HG02884 (cell line): ENCODE data around the gene ACOX2.
"Not testable (repeated sequence)": the region's sequence is repeated elsewhere in the genome, so short reads cannot be mapped to it uniquely, and the experiment has no call there.

ENCODE experiments used
- ATAC-seq: cut with Tn5 transposase; IDR thresholded peaks from one replicate; pipeline ENCODE4 v1.9.1; 2021; ENCODE audit warnings: mild to moderate bottlenecking, moderate library complexity; ENCODE audit not compliant: unreplicated experiment

ACOX2 gene

DNA sequence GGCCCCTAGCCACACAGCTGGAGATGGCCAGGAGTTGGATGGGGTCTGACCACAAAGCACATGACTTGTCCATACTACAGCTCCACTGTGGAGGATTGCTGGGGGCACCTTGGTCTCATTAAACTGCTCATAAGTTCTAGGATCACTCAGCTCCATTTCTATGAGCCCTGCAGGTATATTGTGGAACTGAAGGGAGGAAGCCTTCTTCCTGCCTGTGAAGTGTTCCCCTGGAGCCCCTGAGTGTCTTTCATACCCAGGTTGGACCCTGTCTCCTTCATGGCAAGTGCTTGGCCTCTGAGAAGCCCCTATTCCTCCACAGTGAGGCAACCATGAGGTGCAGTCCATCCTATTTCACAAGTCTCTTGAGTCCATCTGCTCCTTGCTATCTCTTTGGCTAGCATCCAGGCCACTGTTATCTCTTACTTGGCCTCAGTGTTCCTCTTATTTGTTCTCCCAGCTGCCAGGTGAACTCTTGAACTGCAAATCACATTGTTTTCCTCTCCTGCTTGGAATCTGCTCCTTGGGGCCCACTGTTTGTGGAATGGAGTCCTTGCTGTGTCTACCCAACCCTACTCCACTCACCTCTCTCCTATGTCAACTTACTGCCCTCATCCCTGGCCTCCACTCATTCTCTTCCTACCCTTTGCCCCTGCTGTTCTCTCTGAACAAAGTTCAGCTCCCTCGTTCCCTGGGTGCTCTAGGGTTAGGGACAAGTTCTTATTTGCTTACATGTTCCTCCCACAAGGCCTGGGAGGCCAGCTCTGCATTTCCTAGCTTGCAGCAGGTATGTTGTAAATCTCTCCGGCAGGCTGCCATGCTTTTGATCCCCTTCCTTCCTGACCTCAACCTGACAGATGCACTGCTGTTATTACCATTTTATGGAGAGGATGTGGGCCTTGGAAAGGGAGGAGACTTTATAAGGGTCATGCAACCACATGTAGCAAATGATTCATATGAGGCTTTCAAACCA is 1.2 kb downstream of the ACOX2 start:
- ATAC-seq: no peak

GRCh38 chr3:58534592-58535494 is 2.1 kb downstream of the ACOX2 start:
- ATAC-seq: no peak

DNA sequence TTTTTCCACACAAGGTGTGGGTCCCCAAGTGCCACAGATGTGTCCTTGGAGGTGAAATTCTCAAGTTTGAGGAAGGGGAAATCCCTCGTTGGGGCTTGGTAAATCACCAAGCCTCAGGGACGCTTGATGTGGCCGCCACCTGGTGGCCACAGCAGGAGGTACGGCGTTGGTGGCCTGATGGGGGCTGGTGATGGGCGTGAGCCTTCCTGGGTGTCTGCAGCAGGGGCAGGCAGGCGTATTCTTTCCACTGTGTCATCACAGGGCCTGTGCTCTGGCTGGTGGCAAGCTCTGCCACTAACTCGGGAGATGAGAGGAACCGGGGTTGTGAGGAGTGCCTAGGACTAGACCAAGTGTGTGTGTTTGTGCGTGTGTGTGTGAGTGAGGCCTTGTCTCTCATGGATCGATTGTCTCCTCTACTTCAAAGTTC is 4.2 kb downstream of the ACOX2 start:
- ATAC-seq: peak; percentile 91

GRCh38 chr3:58531956-58532355 is 5.0 kb downstream of the ACOX2 start:
- ATAC-seq: no peak

DNA sequence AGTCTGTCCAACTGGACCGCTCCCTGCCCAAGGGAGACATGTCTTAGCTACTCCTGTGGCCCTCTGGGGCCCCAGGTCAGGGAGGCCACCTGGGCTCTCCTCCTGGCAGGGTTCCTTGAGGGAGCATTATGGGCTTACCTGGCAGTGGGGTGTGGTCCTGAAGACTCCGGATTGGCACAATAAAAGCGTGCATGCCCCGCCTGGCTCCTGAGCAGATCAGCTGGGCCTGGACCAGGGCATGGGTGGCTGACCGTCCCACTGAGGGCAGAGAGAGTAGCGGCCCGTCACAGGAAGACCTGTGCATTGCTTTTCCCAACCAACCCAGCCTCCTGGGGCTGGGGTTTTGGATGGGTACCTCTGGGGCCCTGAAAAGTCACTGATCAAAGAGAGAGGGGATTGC is 5.4 kb downstream of the ACOX2 start:
- no peak for ATAC-seq

GRCh38 chr3:58530354-58530865 is 6.6 kb downstream of the ACOX2 start:
- ATAC-seq: no peak

DNA sequence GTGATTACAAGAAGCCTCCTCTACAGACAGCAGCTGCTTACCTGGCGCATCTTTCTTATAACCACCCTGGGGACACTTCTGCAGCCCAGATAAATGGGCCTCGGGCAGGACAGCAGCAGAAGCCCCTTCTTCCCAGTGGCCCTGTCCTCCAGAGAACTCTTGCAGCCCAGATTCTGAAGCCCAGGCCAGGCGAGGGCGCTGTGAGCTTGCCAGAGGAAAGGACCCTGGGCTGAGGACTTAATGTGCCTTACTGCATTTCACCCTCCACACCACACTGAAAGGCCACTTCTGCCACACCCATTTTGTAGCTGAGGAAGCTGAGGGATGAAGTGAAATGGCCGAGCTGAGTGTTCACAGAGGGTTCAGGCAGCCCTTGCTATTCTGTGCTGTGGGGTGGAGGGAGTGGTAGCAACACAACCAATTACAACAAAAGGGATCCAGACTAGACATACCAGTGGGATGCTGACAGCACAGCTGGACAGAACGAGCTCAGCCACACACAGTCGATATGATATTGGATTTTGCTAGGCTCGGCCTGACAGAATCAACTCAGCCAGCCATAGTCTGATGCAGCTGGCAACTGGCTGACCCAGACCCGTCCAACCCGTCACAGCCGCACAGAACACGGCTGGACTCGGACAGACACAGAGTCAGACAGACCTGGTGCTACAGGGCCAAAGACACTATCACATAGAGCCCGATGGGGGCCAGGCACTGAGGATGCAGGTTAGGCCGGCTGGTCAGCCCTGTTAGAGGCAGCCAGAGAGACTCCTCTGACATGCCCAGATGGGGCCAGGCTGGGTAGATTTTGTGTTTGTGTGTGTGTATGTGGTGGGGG is 7.3 kb downstream of the ACOX2 start:
- no peak for ATAC-seq

DNA sequence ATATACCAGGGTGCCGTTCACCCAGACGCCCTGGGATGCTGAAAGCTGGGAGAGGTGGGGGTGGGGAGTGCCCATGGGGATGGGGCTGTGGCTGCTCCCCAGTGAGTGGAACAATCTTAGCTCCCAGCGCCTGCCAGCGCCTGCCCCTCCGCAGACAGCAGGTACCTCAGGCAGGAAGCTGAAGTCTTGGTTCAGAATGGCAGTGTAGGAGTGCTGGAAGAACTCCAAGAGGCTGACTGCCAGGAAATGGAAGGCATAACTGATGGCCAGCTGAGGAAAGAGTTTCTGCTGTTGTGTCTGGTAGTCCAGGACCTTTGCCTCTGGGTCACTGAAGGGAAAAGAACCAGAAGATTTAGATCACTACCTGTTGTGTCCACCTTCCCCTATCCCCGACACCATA is 8.4 kb downstream of the ACOX2 start:
- no peak for ATAC-seq

- ATAC-seq: not testable (repeated sequence)
These were observed 9.6 kb downstream of the ACOX2 start for GRCh38 chr3:58527440-58527839.

DNA sequence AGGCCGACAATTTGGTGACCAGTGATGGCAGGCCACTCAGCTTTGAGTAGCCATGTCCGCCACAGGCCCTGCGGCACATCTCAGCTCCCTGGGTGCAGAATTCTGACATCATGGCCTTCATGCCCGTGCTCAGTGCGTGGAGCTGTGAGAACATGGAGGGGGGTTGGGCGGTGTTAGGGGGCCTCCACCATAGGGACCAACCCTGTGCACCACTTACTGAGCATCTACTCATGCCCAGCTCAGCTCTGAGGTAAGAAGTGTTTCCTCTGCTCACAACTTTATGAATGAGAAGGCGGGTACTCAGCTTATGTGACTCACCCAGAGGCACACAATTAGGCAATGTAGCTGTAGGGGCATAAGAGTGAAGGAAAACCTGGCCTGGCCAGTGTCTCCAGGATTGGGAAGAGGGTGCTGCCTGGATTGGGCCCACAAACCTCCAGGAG is 10.5 kb downstream of the ACOX2 start:
- no peak for ATAC-seq

- no peak for ATAC-seq
These were observed 12.6 kb downstream of the ACOX2 start for GRCh38 chr3:58524326-58524888.

- ATAC-seq: no peak
These were observed 14.1 kb downstream of the ACOX2 start for GRCh38 chr3:58522759-58523425.

DNA sequence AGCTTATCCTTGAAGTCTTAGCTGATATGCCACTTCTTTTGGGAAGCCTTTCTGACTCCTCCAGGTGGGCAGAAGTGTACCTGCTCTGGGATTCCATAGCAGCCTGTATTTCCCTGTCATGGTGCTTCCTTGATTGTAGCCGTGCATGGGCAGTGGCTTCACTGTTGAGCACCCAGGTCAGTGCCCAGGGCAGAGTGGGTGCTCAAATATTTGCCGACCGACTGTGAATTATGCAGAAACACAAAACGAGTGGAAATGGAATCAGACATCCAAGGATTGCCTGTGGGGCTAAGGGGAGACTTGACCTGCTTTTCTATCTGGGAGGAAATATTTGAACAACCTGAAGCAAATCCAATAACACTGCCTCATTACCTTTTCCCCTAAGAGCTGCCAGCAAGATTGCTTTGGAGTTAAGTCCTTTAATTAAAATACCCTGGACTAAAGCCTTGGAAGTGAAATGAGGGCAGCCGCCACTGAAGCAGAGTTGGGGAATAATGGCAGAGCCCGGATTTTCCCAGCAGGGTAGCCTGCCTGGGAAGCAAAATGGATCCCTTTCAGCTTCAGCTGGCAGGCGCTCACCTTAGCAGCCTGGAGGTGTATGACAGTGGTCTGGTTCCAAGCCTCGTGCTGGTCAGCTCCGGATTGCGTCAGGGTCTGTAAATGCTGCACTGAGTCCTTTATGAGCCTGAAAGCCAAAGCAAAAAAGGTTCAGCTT is 14.9 kb downstream of the ACOX2 start:
- ATAC-seq: no peak

DNA sequence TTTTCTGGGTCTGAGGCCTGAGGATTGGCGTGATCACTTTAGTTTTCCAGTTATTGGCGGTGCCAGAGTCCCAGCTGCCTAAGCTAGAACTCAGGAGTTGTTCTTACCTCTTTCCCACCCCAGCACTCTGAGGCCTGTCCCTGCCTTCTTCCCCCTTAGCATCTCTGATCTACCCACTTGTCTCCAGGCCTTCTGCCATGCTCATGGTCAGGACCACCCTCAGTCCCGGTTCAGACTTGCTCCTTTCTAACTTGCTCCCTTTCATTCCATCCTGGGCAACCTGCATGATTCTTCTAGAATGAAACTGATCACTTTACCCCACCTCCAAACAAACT is 15.7 kb downstream of the ACOX2 start:
- no peak for ATAC-seq

DNA sequence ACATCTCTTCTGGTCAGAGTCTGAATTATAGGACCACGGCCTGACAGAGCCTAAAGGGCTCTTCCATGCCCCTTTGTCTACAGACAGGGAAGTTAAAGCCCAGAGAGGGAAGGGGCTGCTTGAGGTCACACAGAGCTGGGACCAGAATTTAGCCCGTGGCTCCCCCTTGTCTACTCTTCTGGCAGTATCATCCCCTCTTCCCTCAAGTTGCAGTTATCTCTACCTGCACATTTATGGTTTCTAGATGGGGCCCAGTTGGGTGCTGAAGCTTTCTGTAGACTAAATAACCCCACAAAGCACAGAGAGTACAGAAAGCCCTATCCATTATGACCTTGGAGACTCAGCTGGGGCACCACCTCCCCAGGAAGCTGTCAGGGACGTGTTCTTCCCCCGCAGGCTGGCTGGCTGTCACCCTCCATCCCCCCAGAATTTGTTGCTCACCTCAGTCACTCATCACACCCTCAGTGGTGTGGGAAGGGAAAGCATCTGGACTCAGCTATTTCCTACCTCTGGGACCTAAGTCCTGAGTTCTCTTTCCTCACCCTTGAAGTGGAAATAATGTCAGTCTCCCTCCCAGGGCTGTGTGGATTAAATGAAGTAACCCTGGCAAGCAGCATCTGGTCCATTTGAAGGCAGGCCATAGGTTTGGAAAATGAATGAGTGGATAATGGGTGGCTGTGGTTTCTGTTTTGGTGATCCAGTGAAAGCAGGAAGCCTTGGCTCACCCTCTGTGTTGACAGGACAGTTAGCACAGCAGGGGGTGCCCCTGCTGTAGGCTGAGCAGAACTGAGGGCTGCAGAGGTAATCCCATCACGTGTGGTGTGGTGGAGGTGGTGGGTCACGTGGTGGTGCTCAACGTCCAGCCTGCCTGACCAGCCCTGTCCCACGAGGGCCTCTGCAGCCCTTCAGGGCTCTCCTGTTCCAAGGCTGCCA is 16.3 kb downstream of the ACOX2 start:
- ATAC-seq: no peak

DNA sequence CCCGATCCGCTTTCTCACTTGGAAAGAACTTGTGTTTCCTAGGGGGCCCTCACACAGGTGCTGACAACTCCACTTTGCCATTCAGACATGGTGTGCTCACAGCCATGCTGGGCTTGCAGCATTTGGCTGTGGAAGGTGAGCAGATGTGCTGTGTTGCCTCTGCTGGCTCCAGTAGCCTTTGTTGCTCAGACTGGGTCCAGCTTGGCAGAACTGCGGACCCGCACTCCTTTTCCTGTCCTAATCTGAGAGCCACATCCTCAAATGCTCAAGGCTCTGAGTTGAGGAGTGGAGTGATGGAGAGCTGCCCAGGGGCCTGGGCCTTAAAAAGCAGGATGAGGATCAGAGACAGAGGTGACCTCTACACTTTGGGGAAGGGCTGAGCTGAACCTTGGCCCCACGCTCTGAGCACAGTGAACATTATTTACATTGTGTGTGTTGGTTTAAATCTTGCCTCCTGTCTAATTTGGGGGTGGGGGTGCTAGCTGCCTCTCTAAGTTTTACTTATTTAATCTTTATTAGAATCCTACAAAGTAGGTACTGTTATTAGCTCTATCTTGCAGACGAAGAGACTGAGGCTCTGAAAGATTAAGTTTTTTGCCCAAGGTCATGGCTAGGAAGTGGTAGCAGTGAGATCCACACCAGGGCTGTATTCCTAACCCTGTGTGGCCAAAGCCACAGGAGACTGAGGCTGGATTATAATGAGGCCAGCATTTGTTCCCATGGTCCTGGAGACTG is 17.2 kb downstream of the ACOX2 start:
- no peak for ATAC-seq

- ATAC-seq: no peak
These were observed 18.6 kb downstream of the ACOX2 start for GRCh38 chr3:58518291-58518789.
